Measurements from ENCODE around the gene TECR.
"Not testable (repeated sequence)": the region's sequence is repeated elsewhere in the genome, so short reads cannot be mapped to it uniquely, and the experiment has no call there.

The TECR gene, protein sequence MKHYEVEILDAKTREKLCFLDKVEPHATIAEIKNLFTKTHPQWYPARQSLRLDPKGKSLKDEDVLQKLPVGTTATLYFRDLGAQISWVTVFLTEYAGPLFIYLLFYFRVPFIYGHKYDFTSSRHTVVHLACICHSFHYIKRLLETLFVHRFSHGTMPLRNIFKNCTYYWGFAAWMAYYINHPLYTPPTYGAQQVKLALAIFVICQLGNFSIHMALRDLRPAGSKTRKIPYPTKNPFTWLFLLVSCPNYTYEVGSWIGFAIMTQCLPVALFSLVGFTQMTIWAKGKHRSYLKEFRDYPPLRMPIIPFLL

DNA sequence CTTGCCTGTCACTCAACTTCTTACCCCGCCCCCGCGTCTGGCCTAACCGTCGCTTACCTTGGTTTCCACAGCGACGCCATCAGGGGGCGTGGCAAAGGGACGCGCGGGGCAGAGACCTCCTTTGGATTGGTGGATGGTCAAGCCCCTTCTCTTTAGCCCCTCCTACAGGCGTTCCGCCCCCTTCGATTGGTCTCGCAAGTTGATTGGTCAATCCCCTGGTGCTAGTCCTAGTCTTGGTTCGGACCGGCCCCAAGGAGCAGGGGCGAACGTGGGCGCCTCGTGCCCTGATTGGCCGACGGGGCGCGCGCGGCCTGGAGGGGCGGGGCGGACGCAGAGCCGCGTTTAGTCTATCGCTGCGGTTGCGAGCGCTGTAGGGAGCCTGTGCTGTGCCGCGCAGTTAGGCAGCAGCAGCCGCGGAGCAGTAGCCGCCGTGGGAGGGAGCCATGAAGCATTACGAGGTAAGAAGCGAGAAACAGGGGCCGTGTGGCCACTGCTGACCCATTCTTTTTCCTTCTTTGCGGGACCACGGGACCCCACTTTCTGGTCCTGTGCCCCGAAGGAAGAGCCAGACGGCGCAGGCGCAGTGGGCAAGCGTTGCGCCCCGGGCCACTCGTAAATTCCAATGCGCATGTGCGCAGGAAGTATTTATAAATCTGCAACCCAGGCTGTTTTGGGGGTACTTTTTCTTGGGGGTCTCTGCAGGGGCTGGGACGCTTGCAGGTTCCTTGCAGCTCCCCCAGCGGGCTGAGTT lies at the start of gene TECR:
Gene TECR (plus strand): TSS at position 341 of the 751 bp plus-strand sequence. CDS start 103 bp downstream, at position 444.
- DNase-seq: peak; percentile 98

DNA sequence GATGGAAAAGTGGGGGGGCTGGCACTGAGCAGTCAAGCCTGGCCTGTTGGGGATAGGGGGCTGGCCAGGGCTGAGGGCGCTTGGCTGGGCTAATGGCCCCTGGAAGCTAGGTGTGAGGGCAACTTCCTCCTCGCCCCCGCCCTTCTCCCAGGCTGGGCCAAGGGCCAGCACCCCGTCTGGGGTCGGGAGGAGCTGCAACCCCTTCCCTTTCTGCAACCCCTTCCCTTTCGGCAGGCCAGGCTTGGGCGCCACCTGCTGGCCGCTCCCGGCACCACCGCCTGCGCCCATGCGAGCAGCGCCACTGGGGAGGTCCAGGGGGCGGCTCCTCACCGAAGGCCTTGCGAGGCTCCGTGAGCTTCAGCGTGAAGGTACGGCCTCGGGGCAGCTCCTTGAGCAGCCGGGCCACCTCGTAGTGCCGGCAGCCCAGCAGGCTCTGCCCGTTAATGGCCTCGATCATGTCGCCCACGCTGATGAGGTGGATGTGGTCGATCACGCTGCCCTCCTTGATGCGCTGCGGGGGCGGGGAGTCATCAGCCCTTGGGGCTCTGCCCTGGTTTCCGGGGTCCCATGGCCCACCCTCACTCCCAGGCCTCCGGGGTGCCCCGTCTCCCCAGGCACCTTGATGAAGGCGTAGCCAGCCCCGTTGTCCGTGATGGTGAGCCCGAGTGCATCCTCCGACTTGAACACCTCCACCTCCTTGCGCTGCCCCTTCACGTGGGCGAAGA lies 49.3 kb upstream of the TECR start:
- DNase-seq: peak; percentile 33 to 41

DNA sequence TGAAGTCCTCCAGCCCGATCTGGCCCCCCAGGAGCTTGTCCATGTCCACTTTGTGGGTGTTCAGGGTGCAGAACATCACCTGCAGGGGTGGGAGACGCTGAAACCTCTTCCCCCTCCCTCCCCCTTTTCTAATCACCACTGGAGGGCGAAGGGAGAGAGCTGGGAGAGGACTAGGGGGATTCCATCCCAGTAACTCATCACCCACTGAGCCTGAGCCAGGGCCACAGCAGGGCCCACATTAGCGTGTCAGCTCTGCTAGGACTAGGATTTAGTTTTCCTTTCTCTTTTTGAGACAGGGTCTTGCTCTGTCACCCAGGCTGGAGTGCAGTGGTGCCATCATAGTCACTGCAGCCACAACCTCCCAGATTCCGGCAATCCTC lies 48.7 kb upstream of the TECR start:
- no peak for DNase-seq

DNA sequence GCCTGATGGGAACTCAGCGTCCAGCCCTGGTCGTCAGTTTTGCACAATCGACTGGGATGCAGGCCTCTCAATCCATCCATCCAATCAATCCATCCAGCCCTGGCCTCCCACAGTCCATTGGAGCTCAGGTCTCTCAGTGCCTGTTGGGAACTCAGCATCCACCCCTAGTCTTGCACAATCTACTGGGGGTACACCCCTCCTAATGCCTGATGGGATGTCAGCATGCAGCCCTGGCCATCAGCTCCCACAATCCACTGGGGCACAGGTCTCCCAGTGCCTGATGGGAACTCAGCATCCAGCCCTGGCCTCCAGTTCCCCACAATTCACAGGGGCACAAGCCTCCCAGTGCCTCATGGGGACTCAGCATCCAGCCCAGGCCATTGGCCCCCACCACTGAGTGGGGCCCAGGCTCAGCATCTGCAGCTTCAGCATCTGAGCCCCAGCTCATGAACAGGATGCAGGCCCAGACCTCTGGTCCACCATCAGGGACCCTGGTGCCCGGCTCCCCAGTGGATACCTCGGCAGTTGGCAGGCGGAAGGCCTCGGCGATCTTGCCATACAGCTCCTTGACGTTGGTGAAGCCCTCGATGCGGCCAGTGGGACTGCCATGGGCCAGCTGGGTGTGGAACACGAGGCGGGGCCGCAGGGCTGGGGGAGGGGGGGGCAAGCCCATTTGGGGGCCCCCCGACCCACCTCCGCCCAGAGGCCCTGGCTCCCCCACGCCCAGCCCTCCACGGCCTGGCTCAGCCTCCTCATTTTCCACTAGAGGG lies 47.0 kb upstream of the TECR start:
- DNase-seq: no peak

DNA sequence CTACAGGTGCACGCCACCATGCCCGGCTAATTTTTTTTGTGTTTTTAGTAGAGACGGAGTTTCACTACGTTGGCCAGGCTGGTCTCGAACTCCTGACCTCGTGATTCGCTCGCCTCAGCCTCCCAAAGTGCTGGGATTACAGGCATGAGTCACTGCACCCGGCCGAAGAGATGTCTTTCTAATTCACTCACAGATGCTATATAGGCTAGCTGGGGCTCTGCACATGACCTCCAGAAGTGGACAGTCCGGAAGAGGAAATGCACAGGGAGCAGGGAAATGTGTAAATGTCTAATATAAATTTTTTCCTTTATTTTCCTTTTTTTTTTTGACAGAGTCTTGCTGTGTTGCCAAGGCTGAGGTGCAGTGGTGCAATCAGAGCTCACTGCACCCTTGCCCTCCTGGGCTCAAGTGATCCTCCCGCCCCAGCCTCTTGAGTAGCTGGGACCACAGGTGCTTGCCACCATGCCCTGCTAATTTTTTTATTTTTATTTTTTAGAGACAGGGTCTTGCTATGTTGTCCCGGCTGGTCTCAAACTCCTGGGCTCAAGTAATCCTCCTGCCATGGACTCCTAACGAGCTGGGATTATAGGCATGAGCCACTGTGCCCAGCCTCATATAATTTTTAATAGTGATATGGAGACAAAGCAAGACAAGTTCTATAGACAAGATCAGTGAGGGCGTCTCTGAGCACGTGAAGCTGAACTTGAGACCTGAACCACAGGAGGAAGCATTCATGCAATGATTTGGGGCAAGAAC lies 41.8 kb upstream of the TECR start:
- no peak for DNase-seq

DNA sequence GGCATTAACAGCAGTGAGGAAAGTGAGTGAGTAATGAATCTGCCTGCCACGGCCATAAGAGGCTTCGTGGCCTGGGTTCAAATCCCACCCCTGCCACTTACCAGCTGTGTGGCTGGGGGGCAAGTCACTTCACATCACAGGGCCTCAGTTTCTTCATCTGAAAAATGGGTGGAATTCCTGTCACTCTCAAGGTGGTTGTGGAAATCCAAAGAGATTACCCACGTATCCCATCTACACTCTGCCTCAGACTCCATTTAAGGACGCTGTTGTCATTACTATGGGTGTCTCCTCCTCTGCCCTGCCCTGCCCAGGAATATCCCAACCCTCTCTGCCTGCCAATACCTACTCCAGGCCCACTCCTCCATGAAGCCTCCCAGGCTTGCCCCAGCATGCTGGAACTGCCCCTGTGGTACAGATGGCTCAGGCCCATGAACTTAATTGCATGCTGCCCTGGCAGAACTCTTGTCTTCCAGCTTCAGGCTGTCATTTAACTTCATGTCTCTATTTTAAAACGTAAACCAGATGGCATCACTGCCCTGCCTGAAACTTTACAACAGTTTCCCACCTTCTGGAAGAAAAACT lies 36.5 kb upstream of the TECR start:
- no peak for DNase-seq

DNA sequence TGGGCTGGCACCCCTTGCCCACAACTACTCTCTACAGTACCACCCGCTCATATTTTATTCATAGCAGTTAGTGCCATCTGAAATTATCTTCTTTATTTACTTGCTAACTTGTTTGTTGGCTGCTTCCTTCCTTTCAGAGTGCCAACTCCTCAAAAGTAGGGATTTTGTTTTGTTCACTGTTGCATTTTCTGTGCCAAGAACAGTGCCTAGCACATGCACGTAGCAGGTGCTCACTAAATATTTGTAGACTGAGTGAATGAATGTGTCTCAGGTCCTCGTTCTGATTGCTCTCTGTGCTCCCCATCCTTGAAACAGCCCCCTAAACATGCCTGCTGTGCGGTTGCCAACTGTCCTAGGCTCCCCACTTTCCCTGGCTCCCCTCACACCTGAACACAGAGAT lies 35.0 kb upstream of the TECR start:
- no peak for DNase-seq

DNA sequence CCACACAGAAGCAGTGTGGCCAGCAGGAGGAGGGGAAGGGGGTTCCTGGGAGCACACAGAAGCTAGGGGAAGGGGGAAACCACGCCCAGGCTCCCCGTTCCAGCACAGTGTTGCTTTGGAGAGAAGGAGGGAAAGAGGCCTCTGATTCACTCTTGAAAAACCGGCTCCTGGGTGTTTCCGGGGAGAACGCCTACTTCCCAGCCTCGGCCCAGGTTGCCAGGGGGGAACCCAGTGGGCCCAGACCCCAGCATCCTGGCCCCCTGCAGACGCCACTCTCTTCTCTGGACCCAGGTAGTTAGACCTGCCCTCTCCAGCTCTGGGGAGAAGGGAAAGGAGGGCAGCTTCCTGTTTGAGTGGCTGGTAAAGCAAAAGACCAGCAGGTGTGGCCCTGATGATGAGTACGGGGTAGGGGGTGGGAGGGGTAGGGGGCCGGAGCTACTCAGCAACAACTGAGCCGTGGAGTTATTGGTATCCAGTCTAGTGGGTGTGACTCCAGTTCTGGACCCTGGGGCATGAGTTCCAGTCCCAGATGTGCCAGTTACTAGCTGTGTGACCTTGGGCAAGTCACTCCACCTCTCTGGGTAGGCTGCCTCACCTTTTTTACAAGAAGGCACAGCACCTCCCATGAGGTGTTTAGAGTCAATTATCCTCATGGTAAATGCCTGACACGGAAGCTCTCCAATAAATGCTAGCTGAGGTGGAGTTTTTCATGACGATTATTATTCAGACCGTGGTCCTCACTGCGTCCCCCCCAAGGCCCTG lies 34.3 kb upstream of the TECR start:
- no peak for DNase-seq

DNA sequence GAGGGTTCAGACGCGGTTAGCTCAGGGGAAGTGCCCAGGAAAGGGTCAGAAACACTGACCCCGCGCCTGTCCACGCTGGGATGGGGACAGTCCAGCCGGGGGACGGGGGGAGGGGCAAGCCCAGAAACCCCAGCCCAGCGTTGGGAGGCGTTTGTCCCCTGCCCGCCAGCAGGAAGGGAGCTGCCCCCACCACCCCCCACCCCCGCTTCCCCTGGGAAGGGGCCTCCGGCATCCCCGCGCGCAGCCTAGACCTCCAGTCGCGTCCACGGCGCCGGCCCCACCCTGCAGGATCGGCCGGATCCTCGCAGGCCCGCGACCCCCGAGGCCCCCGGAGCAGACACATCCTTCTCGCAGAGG lies 33.7 kb upstream of the TECR start:
- no peak for DNase-seq

DNA sequence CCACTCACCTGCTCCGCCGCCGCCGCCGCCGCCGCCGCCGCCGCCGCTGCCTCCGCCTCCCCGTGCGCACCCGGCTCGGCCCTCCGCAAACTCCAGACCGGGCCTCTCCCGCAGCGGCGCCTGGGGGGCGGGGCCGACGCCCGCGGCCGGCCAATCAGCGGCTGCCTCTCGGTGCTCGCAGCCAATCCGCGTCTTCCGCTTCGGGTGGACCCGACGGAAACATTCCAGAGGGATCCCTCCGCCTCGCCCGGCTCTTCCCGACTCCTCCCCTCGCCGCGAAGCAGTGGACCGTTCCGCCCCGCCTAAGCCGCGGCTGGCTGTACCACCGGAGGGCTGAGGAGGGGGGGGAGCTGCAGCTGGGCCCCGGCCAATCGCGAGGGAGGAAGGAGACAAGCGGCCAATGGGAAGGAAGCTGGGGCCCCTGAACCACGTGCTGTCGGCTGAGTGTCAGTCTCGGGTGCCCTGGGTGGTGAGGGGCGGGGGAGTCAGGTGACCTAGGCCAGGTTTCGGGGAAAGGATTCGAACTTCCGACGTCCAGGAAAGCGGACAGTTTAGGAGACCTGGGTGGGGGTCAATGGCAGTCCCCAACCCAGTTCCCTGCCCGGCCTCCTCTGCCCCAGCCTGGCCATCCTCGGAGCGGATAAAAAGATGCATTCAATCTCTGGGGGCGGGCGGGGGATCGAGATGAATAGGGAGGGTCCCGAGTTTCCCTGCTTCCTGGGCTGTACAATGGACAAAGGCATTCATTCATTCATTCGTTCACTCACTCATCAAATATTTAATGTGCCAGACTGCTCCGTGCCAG lies 33.2 kb upstream of the TECR start, which contains the start of gene GIPC1:
Gene GIPC1 (minus strand): TSS at position 99 of the 805 bp plus-strand sequence. CDS start 13,151 bp downstream, outside the sequence.
- peak; percentile 86 to 89 for DNase-seq

DNA sequence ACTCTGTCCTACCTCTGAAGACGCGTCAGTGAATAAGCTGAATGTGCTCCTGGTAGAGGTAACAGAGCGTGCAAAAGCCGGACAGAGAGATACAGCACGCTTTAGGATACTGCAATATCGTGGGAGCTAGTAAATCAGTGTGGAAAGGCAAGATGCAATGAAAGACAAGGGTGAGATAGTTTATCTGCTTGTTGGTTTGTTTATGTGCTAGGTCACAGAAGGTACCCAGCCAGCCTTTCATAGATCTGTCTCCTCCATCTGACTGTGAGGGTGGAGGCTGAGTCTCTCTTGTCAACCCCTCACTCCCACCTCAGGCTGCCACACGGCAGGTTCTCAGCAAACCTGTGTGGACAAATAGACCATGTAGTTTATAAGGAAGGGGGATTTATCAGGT lies 32.6 kb upstream of the TECR start:
- DNase-seq: no peak

DNA sequence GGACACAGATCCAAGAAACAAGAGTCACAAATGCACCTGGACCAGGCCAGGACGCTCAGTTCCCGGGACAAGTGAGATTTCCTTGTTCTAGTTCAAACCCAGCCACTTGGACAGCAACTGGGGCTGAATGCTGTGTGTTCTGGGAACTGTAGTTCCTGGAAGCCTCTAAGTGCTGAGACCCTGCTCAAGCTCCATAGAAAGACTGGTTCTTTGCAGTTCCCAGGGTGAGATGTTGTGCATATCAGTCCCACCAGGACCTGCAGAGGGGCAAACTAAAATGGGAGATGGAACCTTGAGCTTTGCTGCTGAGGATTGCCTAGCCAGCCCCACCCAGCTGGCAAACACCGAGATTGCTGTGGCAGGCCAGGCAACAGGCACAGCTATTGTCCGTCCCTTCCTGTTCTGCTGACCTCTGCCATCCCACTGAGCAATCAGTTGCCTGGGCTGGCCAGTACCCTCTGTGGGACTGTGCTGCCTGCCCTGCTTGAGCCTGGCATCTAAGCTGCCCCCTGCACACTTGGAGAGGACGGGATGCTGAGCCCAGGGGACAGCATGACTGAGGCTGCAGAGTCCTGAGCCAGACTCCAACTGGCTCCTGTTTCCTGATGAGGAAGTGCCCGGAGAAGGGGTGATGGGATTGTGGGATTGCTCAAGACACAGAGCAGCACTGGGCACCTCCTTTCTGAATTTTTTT lies 32.0 kb upstream of the TECR start:
- no peak for DNase-seq

DNA sequence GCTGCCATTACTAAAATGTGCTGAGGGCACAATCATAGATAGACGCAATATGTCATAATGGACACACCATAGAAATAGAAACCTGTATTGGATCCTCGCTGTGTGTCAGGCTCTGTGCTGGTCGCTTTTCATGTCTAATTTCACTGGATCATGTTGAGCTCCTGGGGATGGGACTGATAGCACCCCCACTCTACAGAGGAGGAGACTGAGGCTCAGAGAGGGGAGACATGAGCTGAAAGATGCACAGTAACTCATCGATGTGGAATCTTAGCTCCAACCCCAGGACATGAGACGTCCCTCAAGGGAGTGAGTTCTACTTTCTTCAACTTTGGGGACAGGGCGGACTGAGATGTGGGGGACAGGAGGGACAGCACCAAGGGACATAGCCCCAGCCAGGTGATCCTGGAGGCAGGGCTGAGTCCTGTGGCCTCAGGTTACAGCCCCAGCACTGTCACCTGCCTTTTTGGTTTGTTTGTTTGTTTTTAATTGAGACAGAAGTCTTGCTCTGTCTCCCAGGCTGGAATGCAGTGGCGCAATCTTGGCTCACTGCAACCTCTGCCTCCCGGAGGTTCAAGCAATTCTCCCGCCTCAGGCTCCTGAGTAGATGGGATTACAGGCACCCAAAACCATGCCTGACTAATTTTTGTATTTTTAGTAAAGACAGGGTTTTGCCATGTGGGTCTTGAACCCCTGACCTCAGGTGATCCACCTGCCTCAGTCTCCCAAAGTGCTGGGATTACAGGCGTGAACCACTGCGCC lies 26.9 kb upstream of the TECR start:
- no peak for DNase-seq

DNA sequence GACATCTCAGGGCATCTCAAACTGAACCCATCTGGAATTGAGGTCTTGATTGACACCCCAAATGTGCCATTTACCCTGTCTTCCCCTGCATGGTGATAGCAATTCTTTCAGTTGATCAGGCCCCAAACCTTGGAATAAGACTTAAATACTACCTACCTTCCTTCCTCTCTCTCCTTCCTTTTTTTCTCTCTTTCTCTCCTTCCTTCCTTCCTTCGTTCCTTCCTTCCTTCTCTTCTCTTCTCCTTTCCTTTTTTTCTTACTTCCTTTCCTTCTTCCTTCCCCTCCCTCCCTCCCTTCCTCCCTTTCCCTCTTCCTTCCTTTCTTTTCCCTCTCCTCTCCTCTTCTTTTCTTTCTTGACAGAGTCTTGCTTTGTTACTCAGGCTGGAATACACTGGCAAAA lies 26.1 kb upstream of the TECR start:
- no peak for DNase-seq

DNA sequence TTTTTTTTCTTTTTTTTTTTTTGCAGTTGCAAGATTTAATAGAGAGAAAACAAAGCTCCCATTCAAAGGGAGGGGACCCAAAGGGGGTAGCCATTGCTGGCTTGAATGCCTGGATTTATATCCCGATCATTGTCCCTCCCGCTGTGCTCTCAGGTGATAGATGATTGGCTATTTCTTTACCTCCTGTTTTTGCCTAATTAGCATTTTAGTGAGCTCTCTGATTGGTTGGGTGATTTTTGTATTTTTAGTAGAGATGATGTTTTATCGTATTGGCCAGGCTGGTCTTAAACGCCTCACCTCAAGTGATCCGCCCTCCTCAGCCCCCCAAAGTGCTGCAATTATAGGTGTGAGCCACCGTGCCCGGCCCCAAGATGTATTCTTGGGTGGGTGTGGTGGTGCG lies 24.8 kb upstream of the TECR start:
- DNase-seq: not testable (repeated sequence)

DNA sequence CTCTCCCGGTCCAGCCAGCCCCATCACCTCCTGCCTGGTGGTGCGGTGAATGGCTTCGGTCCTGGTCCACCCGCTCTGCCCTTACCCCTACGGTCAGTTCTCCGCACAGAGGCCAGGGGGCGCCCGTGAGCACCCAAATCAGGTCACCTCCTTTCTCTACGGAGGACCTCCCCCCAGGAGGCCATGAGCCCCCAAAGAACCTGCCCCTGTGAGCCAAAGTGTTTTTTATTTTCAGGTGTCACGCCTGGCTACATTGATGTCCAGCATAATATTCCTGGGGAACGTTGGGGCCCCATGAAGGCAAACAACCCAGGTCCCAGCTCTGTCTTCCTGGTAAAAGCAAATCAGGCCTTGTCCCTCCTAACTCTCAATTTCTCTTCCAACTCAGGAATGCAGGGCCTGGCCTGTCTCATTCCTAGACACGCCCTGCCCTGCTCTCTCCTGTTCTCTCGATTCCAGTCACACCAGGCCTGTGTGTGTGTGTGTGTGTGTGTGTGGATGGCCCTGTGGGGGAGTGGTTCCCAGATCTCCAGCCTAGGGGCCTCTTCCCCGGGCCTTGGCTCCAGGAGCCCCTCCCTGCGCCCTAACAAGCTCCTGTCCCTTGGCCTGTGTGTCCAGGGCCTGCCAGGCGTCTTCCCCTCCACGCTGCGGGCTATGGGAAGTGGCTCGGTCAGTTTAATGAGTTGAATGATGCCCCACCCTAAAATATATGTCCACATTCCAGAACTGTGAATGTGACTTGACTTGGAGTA lies 23.7 kb upstream of the TECR start:
- no peak for DNase-seq

DNA sequence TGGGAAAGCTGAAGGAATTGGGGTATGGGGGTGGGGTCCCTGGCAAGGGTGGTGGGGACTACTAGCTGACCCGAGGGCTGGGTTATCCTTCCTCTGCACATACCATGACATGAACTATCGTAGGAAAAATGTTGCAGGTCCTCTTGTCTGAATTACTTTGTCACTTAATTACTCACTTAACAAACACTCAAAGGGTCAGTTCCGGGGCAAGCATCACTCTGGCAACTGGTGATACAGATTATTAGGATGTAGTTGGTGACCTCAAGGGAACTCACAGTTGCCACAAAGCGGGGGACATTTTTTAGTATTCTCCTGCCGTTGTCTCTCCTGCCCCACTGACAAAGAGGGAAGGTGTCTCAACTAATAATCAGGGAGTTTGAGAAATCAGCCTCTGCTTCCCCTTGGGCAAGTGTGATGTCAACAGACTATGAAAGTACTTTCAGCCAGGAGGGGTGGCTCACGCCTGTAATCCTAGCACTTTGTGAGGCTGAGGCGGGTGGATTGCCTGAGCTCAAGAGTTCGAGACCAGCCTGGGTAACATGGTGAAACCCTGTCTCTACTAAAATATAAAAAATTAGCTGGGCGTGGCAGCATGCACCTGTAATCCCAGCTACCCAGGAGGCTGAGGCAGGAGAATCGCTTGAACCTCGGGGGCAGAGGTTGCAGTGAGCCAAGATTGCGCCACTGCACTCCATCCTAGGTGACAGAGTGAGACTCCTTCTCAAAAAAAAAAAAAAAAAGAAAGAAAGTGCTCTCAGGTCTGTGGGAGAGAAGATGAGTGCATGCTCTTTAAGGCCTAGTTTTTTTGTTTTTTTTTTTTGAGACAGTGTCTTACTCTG lies 21.5 kb upstream of the TECR start:
- no peak for DNase-seq

Measured in NCI-H1930 (cell line).